Hepatocyte (in vitro differentiated cells): Measurements from ENCODE around the gene LMOD2. TPM values are rescaled to one million over a fixed set of nuclear protein-coding genes. Genes with fewer than 3 reads are reported as not detected.

Source experiments
- DNase-seq: peaks from one replicate; pipeline ENCODE4 v3.0.0-alpha.2; 2016; ENCODE audit warnings: low spot score
- H2AFZ ChIP-seq: fragments of 200-600 bp; sonication (generic); 2 replicates; pipeline ENCODE4 v1.6.0; 2016; ENCODE audit warnings: antibody characterized with exemption, mild to moderate bottlenecking
- H3K27ac ChIP-seq: fragments of 200-600 bp; sonication (generic); 2 replicates; pipeline ENCODE4 v1.5.1; 2016; ENCODE audit warnings: mild to moderate bottlenecking
- H3K27me3 ChIP-seq: fragments of 200-600 bp; sonication (generic); 2 replicates; pipeline ENCODE4 v1.6.1; 2016
- H3K36me3 ChIP-seq: fragments of 200-600 bp; sonication (generic); replicated peaks from 2 replicates; pipeline ENCODE4 v1.5.1; 2016; ENCODE audit warnings: low read depth; ENCODE audit not compliant: insufficient read depth
- H3K4me1 ChIP-seq: fragments of 200-600 bp; sonication (generic); 2 replicates; pipeline ENCODE4 v1.5.1; 2016; ENCODE audit warnings: mild to moderate bottlenecking, moderate library complexity; ENCODE audit not compliant: insufficient read depth
- H3K4me2 ChIP-seq: fragments of 200-600 bp; sonication (generic); 2 replicates; pipeline ENCODE4 v1.6.0; 2016
- H3K4me3 ChIP-seq: fragments of 200-600 bp; sonication (generic); 2 replicates; pipeline ENCODE4 v1.5.1; 2016; ENCODE audit warnings: mild to moderate bottlenecking
- H3K79me2 ChIP-seq: fragments of 200-600 bp; sonication (generic); 2 replicates; pipeline ENCODE4 v1.6.0; 2017; ENCODE audit warnings: mild to moderate bottlenecking
- H3K9me2 ChIP-seq: fragments of 200-600 bp; sonication (generic); replicated peaks from 2 replicates; pipeline ENCODE4 v1.6.0; 2017; ENCODE audit warnings: mild to moderate bottlenecking; ENCODE audit not compliant: insufficient read depth
- H3K9me3 ChIP-seq: fragments of 200-600 bp; sonication (generic); 2 replicates; pipeline ENCODE4 v1.5.1; 2016; ENCODE audit warnings: low read depth, mild to moderate bottlenecking
- H4K20me1 ChIP-seq: fragments of 200-600 bp; sonication (generic); 2 replicates; pipeline ENCODE4 v1.6.0; 2016; ENCODE audit warnings: mild to moderate bottlenecking; ENCODE audit not compliant: insufficient read depth, poor library complexity, severe bottlenecking
- CTCF ChIP-seq: fragments of 200-600 bp; sonication (generic); IDR thresholded peaks from 2 replicates; pipeline ENCODE4 v1.5.1; 2016; ENCODE audit warnings: antibody characterized with exemption, mild to moderate bottlenecking; ENCODE audit not compliant: poor library complexity
- EZH2 ChIP-seq: fragments of 200-600 bp; sonication (generic); IDR thresholded peaks from 2 replicates; pipeline ENCODE4 v1.6.1; 2016; ENCODE audit warnings: antibody characterized with exemption, mild to moderate bottlenecking, borderline replicate concordance
- EZH2phosphoT487 ChIP-seq: fragments of 200-600 bp; sonication (generic); IDR thresholded peaks from one replicate; pipeline ENCODE4 v1.6.1; 2018; ENCODE audit warnings: antibody characterized with exemption, mild to moderate bottlenecking, low read depth, moderate library complexity; ENCODE audit not compliant: unreplicated experiment, severe bottlenecking
- WGBS: methylation state at CpG from one replicate; pipeline ENCODE4 v1.1.6; 2016; ENCODE audit warnings: low lambda C conversion rate; ENCODE audit errors: missing lambda C conversion rate; 5-methylcytosine and 5-hydroxymethylcytosine counted together
- polyA plus RNA-seq: library from polyadenylated mRNA; unstranded; fragments of >200 nt; fragmentation: Nextera tagmentation; extraction: Ambion mirVana; gene quantifications from 2 replicates; pipeline ENCODE4 v1.2.1, GENCODE V29; 2016
- total RNA-seq: library from RNA; depleted of rRNA; stranded (reverse); fragments of >200 nt; gene quantifications from 2 replicates; pipeline ENCODE4 v1.2.3, GENCODE V29; 2014

The LMOD2 gene
- total and polyA plus RNA-seq, 2 experiments from 2014 or later = not detected

- Histone ChIP-seq H4K20me1 (no peaks in the 10 kb centered on the region), H3K4me1 (peaks cover 9% of the 10 kb centered on the region), H3K79me2 (no peaks in the 10 kb centered on the region), H3K4me2 (no peak overlapping the region), H3K9me3 (no peaks in the 10 kb centered on the region), H3K27me3 (no peaks in the 10 kb centered on the region), H3K4me3 (no peak overlapping the region), H2AFZ (no peak overlapping the region), H3K36me3 (no peaks in the 10 kb centered on the region), H3K9me2 (peaks cover 4% of the 10 kb centered on the region), H3K27ac (no peak overlapping the region)
- WGBS = 69% methylated on average over 2 of the region's 3 CpGs
- TF ChIP-seq EZH2 (no peak), EZH2phosphoT487 (no peak), CTCF (no peak)
- no peak for DNase-seq
These were observed 7.1 kb downstream of the LMOD2 start for GRCh38 chr7:123662755-123663154.

GRCh38 chr7:123663200-123663599 lies 7.5 kb downstream of the LMOD2 start:
- H3K4me2 ChIP-seq = no peak overlapping the region
- WGBS = 97% methylated on average over 6 of the region's 6 CpGs
- H3K9me3 ChIP-seq = no peaks in the 10 kb centered on the region
- no peaks in the 10 kb centered on the region for H4K20me1 ChIP-seq
- peaks cover 4% of the 10 kb centered on the region for H3K9me2 ChIP-seq
- no peak for DNase-seq
- H3K79me2 ChIP-seq = no peaks in the 10 kb centered on the region
- H3K4me1 ChIP-seq = peaks cover 9% of the 10 kb centered on the region
- no peak for TF ChIP-seq EZH2phosphoT487
- TF ChIP-seq EZH2 = no peak
- TF ChIP-seq CTCF = no peak
- no peak overlapping the region for H3K4me3 ChIP-seq
- H2AFZ ChIP-seq = no peak overlapping the region
- H3K27ac ChIP-seq = no peak overlapping the region
- no peaks in the 10 kb centered on the region for H3K27me3 ChIP-seq
- H3K36me3 ChIP-seq = no peaks in the 10 kb centered on the region

DNA sequence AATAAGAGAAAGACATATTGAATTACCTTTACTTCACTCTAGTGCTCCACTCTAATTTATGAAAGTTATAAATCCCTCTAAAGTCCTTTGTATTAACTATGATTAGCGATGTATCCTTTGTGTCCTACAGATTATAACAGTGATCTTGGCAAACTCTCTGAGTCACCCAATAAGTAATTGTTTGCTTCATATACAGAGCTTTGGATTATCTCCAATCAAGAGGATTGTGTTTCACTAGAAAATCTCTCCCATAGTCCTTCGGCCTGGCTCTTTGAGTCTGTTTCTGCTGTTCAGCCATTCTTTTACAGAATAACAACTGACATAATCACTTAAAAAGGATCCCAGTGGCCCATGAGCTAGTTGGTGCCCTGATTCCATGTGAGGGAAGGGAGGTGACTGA lies 9.5 kb downstream of the LMOD2 start:
- no peaks in the 10 kb centered on the region for H3K79me2 ChIP-seq
- H2AFZ ChIP-seq = no peak overlapping the region
- H3K9me3 ChIP-seq = no peaks in the 10 kb centered on the region
- H4K20me1 ChIP-seq = no peaks in the 10 kb centered on the region
- 53% methylated on average over 2 of the region's 2 CpGs for WGBS
- no peaks in the 10 kb centered on the region for H3K36me3 ChIP-seq
- H3K9me2 ChIP-seq = peaks cover 4% of the 10 kb centered on the region
- H3K4me2 ChIP-seq = no peak overlapping the region
- H3K4me1 ChIP-seq = peaks cover 9% of the 10 kb centered on the region
- H3K27me3 ChIP-seq = no peaks in the 10 kb centered on the region
- no peak overlapping the region for H3K4me3 ChIP-seq
- TF ChIP-seq CTCF = no peak
- TF ChIP-seq EZH2phosphoT487 = no peak
- TF ChIP-seq EZH2 = no peak
- no peak for DNase-seq
- no peak overlapping the region for H3K27ac ChIP-seq

GRCh38 chr7:123665896-123666295 lies 10.2 kb downstream of the LMOD2 start:
- H3K4me3 ChIP-seq = no peak overlapping the region
- TF ChIP-seq EZH2 (no peak), EZH2phosphoT487 (no peak), CTCF (no peak)
- no peak overlapping the region for H3K4me2 ChIP-seq
- no peak overlapping the region for H2AFZ ChIP-seq
- no peak for DNase-seq
- no peaks in the 10 kb centered on the region for H3K27me3 ChIP-seq
- H3K36me3 ChIP-seq = no peaks in the 10 kb centered on the region
- WGBS = 44% methylated on average over 1 of the region's 1 CpG
- H3K27ac ChIP-seq = no peak overlapping the region
- H3K79me2 ChIP-seq = no peaks in the 10 kb centered on the region
- H3K4me1 ChIP-seq = peaks cover 9% of the 10 kb centered on the region
- H3K9me3 ChIP-seq = no peaks in the 10 kb centered on the region
- H3K9me2 ChIP-seq = peaks cover 4% of the 10 kb centered on the region
- H4K20me1 ChIP-seq = no peaks in the 10 kb centered on the region
